ENCODE measurements around the gene SH3GL3. TPM values are rescaled to one million over a fixed set of nuclear protein-coding genes. Genes with fewer than 3 reads are reported as not detected.

The SH3GL3 gene
- total and polyA plus RNA-seq, 2 of the 4 experiments (the other 2 are of a cell fraction) = not detected

- H3K18ac ChIP-seq (ENCODE audit: low read depth, low read length) = no peak overlapping the region
- no peak overlapping the region for H3K14ac ChIP-seq (replicated peaks; ENCODE audit: low read depth, low read length)
- TF ChIP-seq MAFK (IDR thresholded peaks at IDR 0.05; ENCODE audit: low read depth, low read length) (no peak), RAD21 (IDR thresholded peaks at IDR 0.05; ENCODE audit: low read length) (no peak), MXI1 (IDR thresholded peaks at IDR 0.05; ENCODE audit: borderline replicate concordance, low read depth, low read length) (no peak), POLR2A (IDR thresholded peaks at IDR 0.05; ENCODE audit: low read depth, low read length) (no peak), CEBPB (IDR thresholded peaks at IDR 0.05; ENCODE audit: low read depth, low read length) (no peak), CHD1 (IDR thresholded peaks at IDR 0.05; ENCODE audit: low read depth, low read length) (no peak), RFX5 (IDR thresholded peaks at IDR 0.05; ENCODE audit: low read depth, low read length) (no peak), BHLHE40 (IDR thresholded peaks at IDR 0.05; ENCODE audit: low read depth, low read length) (no peak), NFE2L2 (IDR thresholded peaks at IDR 0.05; ENCODE audit: low read depth, low read length) (no peak), MAZ (IDR thresholded peaks at IDR 0.05; ENCODE audit: borderline replicate concordance, low read depth, low read length) (no peak), SMC3 (IDR thresholded peaks at IDR 0.05; ENCODE audit: low read depth, low read length) (no peak), USF2 (IDR thresholded peaks at IDR 0.05; ENCODE audit: low read depth, low read length) (no peak), FOS (IDR thresholded peaks at IDR 0.05; ENCODE audit: low read depth, low read length) (no peak)
- TF ChIP-seq, protein P1, sequence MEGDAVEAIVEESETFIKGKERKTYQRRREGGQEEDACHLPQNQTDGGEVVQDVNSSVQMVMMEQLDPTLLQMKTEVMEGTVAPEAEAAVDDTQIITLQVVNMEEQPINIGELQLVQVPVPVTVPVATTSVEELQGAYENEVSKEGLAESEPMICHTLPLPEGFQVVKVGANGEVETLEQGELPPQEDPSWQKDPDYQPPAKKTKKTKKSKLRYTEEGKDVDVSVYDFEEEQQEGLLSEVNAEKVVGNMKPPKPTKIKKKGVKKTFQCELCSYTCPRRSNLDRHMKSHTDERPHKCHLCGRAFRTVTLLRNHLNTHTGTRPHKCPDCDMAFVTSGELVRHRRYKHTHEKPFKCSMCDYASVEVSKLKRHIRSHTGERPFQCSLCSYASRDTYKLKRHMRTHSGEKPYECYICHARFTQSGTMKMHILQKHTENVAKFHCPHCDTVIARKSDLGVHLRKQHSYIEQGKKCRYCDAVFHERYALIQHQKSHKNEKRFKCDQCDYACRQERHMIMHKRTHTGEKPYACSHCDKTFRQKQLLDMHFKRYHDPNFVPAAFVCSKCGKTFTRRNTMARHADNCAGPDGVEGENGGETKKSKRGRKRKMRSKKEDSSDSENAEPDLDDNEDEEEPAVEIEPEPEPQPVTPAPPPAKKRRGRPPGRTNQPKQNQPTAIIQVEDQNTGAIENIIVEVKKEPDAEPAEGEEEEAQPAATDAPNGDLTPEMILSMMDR (conservative IDR thresholded peaks at IDR 0.05; ENCODE audit: low read depth, low read length) = no peak
Measured at GRCh38 chr15:83567318-83567717, 120.2 kb downstream of the SH3GL3 start.

More at GRCh38 chr15:83567318-83567717, 120.2 kb downstream of the SH3GL3 start:
- Histone ChIP-seq H3K9me3 (ENCODE audit: control insufficient read depth, insufficient read depth, low read length) (no peaks in the 10 kb centered on the region), H2BK120ac (ENCODE audit: low read depth, low read length) (no peak overlapping the region), H3K79me1 (ENCODE audit: low read depth in 1 of 2, low read length in 2 of 2) (no peaks in the 10 kb centered on the region), H3K4me2 (ENCODE audit: low read depth, low read length) (no peak overlapping the region), H3K23ac (ENCODE audit: low read depth, low read length) (no peak overlapping the region), H2AK5ac (ENCODE audit: low read depth, low read length) (no peak overlapping the region), H4K5ac (ENCODE audit: low read depth, low read length) (no peak overlapping the region), H2BK15ac (ENCODE audit: low read depth, low read length) (no peak overlapping the region), H3K9ac (ENCODE audit: low read depth, low read length) (no peak overlapping the region), H4K8ac (ENCODE audit: low read depth in 2 of 2, low read length in 2 of 2) (no peak overlapping the region), H3K27me3 (ENCODE audit: control insufficient read depth, insufficient read depth, low read length) (no peaks in the 10 kb centered on the region), H3K4ac (ENCODE audit: low read depth, low read length) (no peak overlapping the region), H2BK20ac (ENCODE audit: low read depth, low read length) (no peak overlapping the region), H3K4me3 (ENCODE audit: insufficient read depth, low read depth, low read length) (no peak overlapping the region), H4K91ac (ENCODE audit: insufficient read depth, low read depth, low read length) (no peak overlapping the region), H2BK5ac (ENCODE audit: low read depth, low read length, poor library complexity, severe bottlenecking) (no peak overlapping the region), H2AK9ac (replicated peaks; ENCODE audit: low read depth, low read length, poor library complexity) (no peak overlapping the region), H3K27ac (ENCODE audit: insufficient read depth, low read length) (no peak overlapping the region), H3K56ac (ENCODE audit: extremely low read depth, insufficient read depth, low read length) (no peak overlapping the region), H4K20me1 (ENCODE audit: insufficient read depth, low read length) (no peaks in the 10 kb centered on the region), H3K36me3 (ENCODE audit: control insufficient read depth, insufficient read depth, low read length) (no peaks in the 10 kb centered on the region), H3K9me1 (ENCODE audit: insufficient read depth, low read length) (no peaks in the 10 kb centered on the region), H3K4me1 (ENCODE audit: control insufficient read depth, insufficient read depth, low read length) (no peaks in the 10 kb centered on the region), H2AFZ (replicated peaks; ENCODE audit: low read length, poor library complexity) (no peak overlapping the region)
- no CpG with 5 or more reads among the region's 2 CpGs for WGBS, 2 experiments (ENCODE audit: extremely low coverage in 2 of 2, insufficient read length in 1 of 2)
- CTCF ChIA-PET = no interaction called here
- in situ Hi-C loops (cut with MboI; ENCODE audit: low sequenced_read_pairs) = no loop called here
- ATAC-seq (ENCODE audit: low read depth) = no peak
- no peak for DNase-seq
- dilution Hi-C loops (cut with HindIII; ENCODE audit: low sequenced_read_pairs, unreplicated experiment) = loop anchor here (25.0 kb wide), 1 partner anchor 305 kb away; no protein-coding TSS in a partner anchor
- intact Hi-C loops (cut with micrococcal nuclease) = loop anchor here (5.0 kb wide), 1 partner anchor 455 kb away; no protein-coding TSS in a partner anchor
- POLR2A ChIA-PET (ENCODE audit: unreplicated experiment) = no interaction called here
- BruUV-seq (replicated peaks) = no TSS peak
